NCI-H146 treated with DMSO at 0.1 percent for 48 hours (cell line): ENCODE measurements around the gene GLI2.

Source experiments
- DNase-seq: peaks from one replicate; lab custom pipeline; 2025; ENCODE audit not compliant: unreplicated experiment; lab: John Stamatoyannopoulos, UW

GLI2 gene

DNA sequence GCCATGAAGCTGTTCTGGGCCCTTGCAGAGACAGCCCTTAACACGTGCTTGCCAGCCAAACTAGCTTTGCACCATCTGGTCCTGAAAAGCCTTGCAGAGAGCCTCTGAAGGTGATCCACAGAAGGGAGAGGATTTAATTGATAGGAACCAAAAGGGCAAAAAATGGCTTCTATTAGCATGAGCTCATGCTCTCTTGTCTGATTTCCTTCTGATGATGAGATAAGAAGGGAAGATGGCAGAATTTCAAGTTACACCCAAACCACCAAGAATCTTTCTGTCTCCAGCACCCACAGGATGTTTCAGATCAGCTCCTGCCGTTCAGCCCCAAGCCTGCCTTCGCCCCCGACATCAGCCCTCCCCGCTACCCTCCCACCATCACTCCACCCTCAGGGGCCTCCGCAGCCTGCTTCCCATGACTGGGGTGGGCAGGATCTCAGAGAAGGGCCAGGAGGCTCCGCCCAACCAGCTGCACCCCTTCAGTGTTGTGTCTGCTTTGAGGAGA lies 23.4 kb upstream of the GLI2 start:
- no peak for DNase-seq

DNA sequence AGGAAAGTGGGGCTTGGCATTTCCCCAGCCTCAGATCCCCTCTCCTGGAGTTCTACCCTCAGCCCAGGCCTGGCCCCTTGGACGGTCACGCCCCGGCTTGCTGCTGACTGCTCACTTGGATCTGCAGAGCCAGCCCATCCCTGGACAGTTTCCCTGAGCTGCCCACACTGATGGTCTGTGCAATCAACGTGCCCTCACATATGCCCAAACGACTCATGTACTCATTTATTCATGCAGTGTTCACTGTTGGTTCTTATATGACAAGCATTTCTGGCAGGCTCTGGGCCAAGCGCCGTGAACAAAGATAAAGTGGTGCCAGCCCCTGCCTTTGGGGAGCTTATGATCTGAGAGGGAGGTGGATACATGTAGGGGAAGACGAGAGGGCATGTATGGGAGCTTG lies 20.3 kb upstream of the GLI2 start:
- no peak for DNase-seq

DNA sequence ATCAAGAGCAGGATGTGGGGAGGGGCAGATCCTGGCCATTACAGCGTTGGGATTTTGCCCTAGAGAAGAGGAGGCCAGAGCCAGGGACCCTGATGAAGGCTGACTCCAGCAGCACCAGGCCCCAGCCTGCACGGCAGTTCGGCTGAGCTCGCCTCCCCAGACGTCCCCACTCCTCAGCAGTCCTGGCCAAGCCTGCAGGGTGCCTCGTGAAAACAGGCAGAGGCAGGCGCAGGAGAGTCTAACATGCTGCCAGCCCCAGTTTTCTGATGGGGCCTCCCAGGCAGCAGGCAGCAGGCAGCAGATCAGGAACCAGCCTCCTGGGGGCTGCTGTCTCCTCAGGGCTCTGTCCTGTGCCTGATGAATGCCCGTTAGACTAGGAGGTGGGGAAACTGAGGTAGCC lies 19.7 kb upstream of the GLI2 start:
- no peak for DNase-seq

DNA sequence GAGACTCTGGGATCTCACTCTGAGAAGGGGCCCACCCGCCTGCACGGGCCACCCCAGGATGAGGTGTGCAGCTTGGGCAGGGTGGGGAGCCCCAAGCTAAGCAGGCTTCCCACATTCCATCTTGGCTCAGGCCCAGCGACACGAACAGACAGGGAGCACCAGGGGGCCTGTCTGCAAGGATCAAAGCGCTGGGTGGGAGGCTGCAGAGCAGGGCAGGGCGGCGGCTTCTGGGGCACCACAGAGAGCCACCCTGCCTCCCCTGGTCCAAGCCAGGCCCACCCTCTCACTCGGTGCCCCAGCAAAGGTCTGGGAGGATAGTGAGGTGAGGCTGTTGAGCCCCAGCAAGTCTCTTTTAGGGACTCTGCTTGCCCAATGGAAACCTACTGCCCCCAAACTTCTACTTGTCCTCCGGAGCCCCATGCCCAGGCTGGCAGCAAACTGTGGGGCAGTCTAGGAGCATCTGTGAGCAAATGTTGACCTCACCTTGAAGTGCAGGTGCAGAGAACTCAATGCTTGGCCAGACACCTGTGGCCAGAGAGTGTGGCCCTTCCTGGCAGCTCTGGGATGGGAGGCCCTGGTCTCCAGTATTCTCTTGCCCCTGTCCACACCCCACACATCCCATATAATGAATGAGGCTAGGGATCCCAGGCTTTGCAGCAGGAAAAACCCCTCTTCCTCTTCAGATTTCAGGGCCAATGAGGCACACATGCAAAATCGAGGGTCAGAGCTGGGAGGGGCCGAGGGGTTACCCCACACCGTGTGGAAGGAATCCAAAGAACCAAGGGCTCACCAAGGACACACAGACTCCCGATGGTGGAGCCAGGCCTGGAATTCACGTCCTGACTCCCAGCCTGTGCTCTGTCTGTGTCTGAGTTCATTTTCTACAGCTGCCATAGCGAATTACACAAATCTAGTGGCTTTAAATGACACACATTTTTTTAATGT lies 18.8 kb upstream of the GLI2 start:
- DNase-seq = no peak

DNA sequence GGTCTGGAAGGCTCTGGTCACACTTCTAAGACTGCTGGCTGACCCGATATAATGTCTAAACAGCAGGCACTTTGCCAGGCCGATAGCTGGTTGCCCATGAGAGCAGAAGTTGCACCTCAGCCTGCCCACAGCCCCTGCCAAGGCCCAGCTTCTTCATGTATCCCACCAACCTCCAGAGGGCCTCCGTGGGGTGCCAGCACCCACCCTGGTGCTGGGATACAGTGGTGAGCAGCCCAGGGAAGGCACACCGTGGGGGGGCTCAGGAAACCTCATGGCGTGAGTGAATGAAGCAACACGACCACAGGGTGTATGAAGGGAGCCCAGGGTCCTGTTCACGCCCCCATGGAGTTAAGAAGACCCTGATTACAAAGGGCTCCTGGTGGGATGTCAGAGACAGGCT lies 16.2 kb upstream of the GLI2 start:
- no peak for DNase-seq

DNA sequence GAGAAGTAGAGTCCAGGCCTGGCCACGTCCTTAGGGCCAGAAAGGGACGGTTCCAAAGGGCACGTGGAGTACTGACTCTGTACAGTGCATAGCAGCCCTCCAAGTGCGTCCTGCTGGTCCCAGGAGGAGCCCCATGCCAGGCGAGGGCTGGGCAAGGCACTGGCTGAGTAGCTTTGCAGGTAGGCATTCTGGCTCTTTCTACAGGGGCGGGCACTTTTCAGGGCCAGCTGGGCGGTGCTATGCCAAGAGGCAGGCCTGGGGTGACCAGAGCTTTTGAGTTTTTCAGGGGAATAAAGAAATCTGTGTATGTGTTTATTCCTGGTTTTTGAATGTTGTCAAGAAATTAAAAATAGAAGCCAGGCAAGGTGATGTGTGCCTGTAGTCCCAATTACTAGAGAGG lies 15.4 kb upstream of the GLI2 start:
- no peak for DNase-seq

DNA sequence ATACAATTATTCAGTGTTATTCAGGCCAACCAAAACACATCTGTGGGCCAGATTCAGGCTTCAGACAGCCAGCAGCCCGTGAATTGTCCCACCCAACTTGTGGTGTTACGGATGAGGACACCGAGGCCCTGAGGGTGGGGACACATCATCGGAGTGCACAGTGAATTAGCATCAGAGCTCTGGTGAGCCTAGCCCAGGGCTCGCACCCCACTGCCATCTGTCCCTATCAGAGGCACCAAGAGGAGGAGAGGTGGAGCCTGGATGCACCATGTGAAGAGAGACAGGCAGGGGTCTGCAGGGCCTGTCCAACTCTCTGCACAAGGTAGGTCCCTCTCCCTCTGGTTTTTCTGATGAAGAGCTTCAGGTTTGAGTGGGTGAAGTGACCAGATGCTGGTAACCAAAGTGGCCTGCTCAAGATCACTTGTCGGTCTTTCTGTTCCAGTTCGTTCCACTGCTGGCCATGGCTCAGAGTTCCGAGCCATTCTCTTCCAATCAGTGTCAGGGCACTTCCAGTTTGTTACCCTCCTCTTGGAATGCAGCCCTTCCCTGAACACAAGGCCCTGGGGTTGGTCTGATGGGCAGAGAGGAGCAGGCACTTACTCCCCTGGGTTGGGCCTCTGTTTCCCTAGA lies 14.8 kb upstream of the GLI2 start:
- DNase-seq = no peak

DNA sequence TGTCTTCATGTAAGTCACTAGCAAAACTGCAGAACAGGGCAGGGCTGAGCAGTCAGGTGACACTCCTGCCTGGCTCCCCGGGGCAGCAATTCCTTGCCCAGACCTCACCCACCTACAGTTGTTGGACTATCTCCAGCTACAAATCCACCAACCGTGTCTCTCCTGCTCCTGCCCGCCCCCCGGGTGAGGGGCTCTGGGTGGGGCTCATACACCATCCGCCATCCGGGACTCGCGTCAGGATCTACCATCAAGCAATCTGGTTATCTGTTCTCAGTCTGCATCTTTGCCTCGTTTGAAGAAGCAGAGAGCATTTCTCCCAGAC lies 13.5 kb upstream of the GLI2 start:
- DNase-seq = no peak

DNA sequence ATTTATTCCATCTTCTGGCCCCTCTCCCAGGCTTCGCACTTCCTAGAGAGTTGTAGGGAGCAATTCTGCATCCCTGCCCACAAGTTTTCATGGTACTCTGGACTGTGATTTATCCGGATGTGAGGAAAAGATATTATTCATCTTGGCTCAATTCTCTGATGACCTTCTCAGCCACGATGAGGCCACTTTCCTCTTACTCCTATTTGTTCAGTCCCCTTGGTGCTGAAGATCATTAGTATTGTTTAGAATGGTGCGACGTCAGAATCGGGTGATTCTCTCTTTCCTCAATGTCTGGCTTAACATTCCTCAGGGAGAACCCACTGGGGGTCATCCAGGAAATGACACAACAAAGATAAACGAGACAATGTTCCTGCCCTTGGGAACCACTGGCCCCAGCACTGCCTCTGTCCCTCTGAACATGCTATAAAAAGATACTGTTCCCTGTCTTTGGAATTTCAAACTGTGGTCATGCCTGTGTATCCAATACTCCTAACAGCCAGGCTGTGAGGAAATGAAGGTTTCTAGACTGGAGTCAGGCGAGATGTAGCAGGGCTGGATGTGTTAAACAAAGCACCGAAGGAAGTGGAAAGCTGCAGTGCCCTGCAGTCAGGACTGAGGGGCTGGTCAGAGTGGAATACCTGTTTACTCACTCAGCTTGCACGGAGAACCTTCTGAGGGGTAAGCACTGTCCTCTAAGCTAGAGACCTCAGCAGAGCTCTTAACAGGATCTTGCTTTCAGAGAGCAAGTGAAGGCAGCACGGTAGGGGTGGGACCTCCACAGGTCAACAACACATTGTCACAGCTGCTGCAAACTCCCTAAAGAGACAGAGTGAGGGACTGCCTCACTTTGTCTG lies 12.9 kb upstream of the GLI2 start:
- no peak for DNase-seq

DNA sequence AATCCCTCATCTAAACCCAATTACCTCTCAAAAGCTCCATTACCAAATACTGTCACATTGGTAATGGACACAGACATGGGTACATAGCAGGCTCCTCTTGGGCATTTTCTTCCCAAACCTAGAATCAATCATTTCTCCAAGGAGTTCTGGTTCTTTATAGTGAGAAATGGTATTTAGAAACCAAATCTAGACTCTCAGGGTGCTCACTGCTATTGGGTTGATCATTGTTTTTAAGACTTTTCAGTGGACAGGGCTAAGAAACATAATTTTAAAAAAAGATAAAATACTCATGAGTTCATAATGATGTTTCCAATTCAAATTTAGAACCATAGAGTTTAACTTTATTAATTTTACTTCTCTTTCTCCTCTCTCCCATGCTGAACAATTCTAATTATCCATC lies 9.4 kb upstream of the GLI2 start:
- DNase-seq = no peak

DNA sequence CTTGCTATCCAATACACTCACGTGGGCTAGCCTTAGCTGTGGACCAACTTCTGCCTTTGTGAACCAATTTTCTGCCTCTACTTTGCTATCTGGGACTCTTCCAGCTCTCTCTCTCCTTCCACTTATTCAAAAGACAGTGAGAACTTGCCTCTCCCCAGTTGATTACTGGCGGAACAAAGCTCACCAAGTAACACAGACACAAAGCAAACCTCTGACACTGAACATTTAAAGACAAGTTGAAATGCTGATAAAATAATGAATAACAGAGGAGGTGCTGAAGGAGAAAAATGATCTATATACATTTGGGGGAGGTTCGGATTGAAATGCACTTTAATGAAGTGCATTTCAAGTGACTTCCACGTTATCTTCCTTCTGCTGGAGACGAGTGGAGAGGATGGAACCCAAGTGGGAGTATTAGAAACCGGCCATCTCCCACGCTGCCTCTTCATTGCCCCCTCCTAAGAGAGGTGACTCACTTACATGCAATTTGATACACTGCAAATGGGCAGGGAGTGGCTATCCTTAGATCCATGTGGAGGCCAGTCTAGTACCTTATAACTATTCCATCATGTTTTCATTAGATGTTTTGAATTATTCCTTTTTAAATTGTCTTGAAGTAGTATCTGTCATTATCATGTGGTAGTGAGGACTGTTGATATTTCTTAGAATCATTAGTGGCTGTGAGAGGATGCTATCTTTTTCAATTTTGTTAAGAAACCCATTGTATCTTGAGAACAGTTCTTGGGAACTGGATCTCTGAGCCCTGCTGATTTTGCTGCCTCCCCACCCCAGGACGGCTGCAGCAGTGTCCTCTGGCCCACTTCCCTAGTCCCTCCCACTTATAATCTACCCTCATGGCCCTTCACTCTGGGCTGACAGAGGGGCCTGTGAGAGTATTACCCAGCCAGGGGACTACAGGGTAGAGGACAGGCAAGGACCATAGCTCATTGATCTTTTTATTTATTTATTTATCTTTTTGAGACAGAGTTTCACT lies 6.0 kb upstream of the GLI2 start:
- no peak for DNase-seq

DNA sequence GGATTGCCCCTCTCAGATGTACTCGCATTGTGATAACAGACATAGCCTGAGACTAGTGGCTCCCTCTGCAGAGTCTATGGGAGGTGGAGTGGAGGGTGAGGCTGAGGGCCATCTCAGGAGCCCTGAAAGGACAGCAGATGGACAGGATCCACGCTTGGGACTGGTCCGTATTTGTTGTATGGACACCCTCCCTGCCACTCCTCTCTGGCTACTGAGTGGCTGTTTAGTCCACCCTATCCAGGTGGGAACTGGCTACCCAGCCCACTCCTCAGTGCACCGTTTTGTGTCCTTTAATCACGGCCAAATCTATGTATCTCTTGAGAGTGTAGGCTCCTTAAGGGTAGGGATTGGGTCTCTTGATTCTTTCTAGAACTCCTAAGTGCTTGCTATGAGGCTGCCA lies 4.5 kb upstream of the GLI2 start:
- no peak for DNase-seq

DNA sequence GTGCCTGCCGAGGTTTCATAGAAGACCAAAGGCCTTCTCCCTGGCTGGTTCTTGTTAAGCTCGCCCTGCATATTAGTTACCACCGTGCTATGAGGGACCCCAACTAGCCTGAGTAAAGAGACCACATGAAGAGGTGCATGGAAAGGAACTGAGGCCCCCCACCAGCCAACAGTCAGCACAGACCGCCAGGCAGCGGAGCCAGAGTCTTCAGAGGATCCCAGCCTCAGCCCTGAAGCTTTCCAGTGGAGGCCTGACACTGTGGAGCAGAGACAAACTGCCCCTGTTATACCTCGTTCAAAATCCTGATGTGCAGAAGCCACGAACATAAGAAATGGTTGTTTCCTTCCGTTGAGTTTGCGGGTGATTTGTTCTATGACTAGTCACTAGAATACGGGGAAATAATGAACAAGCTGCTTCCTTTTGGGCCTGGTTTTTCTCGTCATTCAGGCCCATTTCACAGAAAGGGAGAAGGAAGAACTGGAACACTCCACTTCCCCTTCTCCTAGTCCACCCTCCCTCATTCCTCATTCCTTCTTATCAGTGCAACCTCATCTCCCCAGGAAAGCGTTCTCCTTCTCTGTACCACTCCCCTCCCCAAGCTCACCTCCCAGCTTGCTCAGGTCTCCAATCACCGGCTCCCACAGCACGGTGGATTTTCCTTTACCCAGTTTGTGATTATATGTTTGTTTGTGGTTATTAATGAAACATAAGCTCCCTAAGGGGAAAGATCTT lies 3.0 kb upstream of the GLI2 start:
- DNase-seq = no peak

DNA sequence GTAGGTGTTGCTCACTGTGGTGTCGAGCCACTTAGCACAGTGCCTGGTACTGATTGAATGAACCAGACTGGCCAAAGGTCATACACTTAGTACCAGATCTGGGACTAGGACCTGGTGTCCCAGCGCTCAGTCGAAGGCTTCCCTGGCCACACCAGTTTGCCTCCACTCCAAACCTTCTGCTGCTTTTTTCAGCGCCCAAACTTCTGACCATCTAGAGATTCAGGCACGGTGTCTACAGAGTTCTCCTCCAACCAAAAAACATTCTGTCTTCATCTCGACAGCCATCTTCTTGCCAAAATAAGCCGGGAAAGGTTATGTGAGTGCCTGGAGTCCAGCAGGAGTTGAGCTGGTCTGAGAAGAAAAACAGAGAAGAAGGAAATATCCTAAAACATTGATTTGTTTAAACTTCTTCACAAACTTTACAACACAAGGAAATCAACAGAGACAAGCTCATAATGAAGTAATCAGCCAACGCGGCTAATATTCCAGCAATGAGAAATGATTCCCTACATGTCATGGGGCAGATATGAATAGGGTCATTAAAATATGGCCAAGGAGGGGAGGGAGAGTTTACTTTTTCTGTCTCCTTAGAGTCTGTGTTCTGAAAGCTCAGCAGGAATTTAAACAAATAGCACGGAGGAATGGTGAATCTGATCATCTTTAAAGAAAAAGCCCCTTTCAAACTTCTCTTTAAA lies 2.3 kb upstream of the GLI2 start:
- no peak for DNase-seq

DNA sequence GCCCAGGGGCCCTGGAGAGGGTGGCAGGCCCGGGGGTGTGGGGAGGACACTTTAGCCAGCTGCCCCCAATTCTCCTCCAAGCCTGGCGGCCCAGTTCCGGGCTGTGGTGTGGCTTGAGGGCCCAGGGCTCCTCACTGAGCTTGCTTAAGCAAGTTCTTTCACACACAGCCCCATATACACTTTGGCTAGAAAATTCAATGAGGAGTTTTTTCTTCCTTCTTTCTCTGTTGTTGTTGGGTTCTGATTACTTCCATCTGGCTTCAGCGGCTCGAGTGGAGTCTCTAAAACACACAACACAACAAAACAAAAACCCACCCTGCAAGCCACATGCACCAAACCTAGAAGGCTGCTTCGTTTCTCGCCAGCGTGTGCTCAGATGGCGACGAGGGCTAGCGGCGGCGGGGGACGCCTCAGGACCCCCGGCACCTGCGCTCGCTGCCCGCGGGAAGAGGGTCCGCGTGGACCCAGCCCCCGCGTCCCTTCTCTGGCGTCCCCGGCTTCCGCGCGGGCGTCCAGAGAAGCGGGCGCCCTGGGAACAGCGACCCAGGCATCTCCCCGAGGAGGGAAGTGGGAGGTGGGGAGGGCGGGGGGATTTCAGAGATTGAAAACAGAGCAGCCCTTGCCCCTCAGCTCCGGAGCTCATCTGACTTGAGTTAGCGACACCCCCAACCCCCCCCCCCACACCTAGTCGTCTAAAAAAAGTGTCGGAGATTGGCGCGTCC lies 577 bp upstream of the GLI2 start:
- DNase-seq = no peak

DNA sequence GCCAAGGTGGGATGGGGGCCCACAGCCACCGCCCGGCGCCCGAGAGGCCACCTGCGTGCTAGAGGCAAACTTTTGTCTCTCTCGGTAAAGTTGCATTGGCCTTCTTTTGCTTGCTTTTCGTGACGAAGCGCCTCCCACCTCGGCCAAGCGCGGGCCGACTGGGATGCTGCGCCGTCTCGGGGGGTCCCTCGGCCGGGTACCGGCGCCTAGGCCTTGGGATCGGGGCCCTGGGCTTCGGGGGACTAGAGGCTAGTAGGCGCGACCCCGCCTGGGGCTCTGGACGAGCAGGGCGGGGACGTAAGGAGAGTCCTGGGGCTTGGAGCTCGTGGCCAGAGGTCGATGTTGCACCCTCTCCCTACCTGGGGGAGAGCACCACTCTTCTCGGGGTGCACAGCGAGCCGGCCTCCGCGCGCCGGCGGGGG lies 545 bp downstream of the GLI2 start:
- DNase-seq = no peak

DNA sequence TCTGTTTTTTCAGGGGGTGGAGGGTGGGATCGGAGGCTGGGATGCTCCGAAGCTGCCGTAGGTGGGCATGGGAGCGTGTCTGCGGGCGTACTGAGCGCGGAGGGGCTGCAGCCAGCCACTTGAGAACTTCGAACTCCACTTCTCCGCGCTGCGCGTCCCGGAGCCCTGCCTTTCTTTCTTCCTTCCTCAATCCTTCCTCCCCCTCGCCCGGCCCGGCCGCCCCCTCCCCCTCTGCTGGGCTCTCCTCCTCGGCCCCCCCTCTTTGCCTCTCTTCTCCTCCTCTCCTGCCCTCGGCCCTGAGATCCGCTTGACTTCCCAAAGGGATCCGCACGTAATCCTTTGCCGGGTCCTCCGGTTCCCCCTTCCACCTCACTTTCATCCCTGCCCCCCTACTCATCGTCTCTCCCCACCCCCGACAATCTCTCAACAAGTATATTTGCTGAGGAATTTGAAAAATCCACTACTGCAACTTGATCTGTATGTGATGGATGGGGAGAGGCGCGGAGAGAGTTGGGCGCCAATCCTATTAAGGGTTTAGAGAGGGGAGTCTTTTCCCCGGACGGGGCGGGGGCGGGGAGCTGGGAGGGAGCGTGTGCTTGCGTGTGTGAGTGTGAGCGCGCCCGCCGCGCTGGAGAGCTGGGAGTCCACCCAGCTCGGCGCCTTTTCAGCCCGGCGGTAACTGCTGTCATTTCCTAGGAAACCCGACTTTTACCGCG lies 1.1 kb downstream of the GLI2 start:
- no peak for DNase-seq
